ENCODE measurements around the gene ACACB. TPM values are rescaled to one million over a fixed set of nuclear protein-coding genes. Genes with fewer than 3 reads are reported as not detected.
A peak's percentile ranks its signal among the peaks of the same experiment; 100 is the strongest.

The ACACB gene
- total RNA-seq, 3 donors from 2014 or later (not counting 1 experiment from before 2014, with no cell fraction given): 4.1 to 14.3 (median 8.4) TPM

- ATAC-seq (no peak), DNase-seq (no peak)
- WGBS (ENCODE audit: insufficient coverage): 90% methylated on average over 18 of the region's 18 CpGs
- H3K9me3 Mint-ChIP-seq: no peaks in the 10 kb centered on the region
- Histone ChIP-seq H3K27ac (ENCODE audit: low read length) (no peak overlapping the region), H3K4me1 (ENCODE audit: control insufficient read depth, insufficient read depth, low read length) (no peaks in the 10 kb centered on the region), H3K4me3 (ENCODE audit: low read length) (no peak overlapping the region), H3K36me3 (ENCODE audit: control insufficient read depth, insufficient read depth, low read length) (no peaks in the 10 kb centered on the region), H3K27me3 (ENCODE audit: control insufficient read depth, insufficient read depth, low read length) (no peaks in the 10 kb centered on the region), H3K9me3 (ENCODE audit: control insufficient read depth, insufficient read depth, low read length) (no peaks in the 10 kb centered on the region)
- H3K27me3 Mint-ChIP-seq (ENCODE audit: low read depth in 2 of 2): peaks cover 15 to 21% of the 10 kb centered on the region in 2 donors
- no peaks in the 10 kb centered on the region for H3K36me3 Mint-ChIP-seq
- no peak overlapping the region for H3K4me3 Mint-ChIP-seq
- no peaks in the 10 kb centered on the region for H3K4me1 Mint-ChIP-seq
- H3K27ac Mint-ChIP-seq: no peak overlapping the region
- TF ChIP-seq, protein P1, sequence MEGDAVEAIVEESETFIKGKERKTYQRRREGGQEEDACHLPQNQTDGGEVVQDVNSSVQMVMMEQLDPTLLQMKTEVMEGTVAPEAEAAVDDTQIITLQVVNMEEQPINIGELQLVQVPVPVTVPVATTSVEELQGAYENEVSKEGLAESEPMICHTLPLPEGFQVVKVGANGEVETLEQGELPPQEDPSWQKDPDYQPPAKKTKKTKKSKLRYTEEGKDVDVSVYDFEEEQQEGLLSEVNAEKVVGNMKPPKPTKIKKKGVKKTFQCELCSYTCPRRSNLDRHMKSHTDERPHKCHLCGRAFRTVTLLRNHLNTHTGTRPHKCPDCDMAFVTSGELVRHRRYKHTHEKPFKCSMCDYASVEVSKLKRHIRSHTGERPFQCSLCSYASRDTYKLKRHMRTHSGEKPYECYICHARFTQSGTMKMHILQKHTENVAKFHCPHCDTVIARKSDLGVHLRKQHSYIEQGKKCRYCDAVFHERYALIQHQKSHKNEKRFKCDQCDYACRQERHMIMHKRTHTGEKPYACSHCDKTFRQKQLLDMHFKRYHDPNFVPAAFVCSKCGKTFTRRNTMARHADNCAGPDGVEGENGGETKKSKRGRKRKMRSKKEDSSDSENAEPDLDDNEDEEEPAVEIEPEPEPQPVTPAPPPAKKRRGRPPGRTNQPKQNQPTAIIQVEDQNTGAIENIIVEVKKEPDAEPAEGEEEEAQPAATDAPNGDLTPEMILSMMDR (IDR thresholded peaks at IDR 0.05): no peak
- intact Hi-C loops (cut with micrococcal nuclease): no loop called here
Measured at GRCh38 chr12:109290061-109290460, 173.7 kb downstream of the ACACB start.

GRCh38 chr12:109291117-109291516, 174.7 kb downstream of the ACACB start:
- intact Hi-C loops (cut with micrococcal nuclease): no loop called here
- no peak overlapping the region for H3K27ac Mint-ChIP-seq
- H3K4me3 ChIP-seq (ENCODE audit: low read length): no peak overlapping the region
- TF ChIP-seq, protein P1 (IDR thresholded peaks at IDR 0.05): no peak
- H3K27ac ChIP-seq (ENCODE audit: low read length): no peak overlapping the region
- no peaks in the 10 kb centered on the region for H3K27me3 ChIP-seq (ENCODE audit: control insufficient read depth, insufficient read depth, low read length)
- no peak for ATAC-seq
- no peaks in the 10 kb centered on the region for H3K9me3 Mint-ChIP-seq
- H3K36me3 Mint-ChIP-seq: no peaks in the 10 kb centered on the region
- no peaks in the 10 kb centered on the region for H3K4me1 ChIP-seq (ENCODE audit: control insufficient read depth, insufficient read depth, low read length)
- no peak for DNase-seq
- no peaks in the 10 kb centered on the region for H3K4me1 Mint-ChIP-seq
- H3K36me3 ChIP-seq (ENCODE audit: control insufficient read depth, insufficient read depth, low read length): no peaks in the 10 kb centered on the region
- H3K9me3 ChIP-seq (ENCODE audit: control insufficient read depth, insufficient read depth, low read length): no peaks in the 10 kb centered on the region
- 77% methylated on average over 15 of the region's 15 CpGs for WGBS (ENCODE audit: insufficient coverage)
- H3K4me3 Mint-ChIP-seq: no peak overlapping the region
- H3K27me3 Mint-ChIP-seq (ENCODE audit: low read depth in 2 of 2): peaks cover 20 to 21% of the 10 kb centered on the region in 2 donors

GRCh38 chr12:109291521-109292341, 175.3 kb downstream of the ACACB start:
- TF ChIP-seq, protein P1 (IDR thresholded peaks at IDR 0.05): no peak
- Histone ChIP-seq H3K36me3 (ENCODE audit: control insufficient read depth, insufficient read depth, low read length) (no peaks in the 10 kb centered on the region), H3K27me3 (ENCODE audit: control insufficient read depth, insufficient read depth, low read length) (no peaks in the 10 kb centered on the region), H3K4me1 (ENCODE audit: control insufficient read depth, insufficient read depth, low read length) (no peaks in the 10 kb centered on the region), H3K27ac (ENCODE audit: low read length) (no peak overlapping the region), H3K9me3 (ENCODE audit: control insufficient read depth, insufficient read depth, low read length) (no peaks in the 10 kb centered on the region), H3K4me3 (ENCODE audit: low read length) (no peak overlapping the region)
- no peaks in the 10 kb centered on the region for H3K4me1 Mint-ChIP-seq
- H3K4me3 Mint-ChIP-seq: no peak overlapping the region
- intact Hi-C loops (cut with micrococcal nuclease): no loop called here
- ATAC-seq: peak in 1 of 3 donors; percentile 45
- no peaks in the 10 kb centered on the region for H3K9me3 Mint-ChIP-seq
- H3K27ac Mint-ChIP-seq: no peak overlapping the region
- no peak for DNase-seq
- H3K27me3 Mint-ChIP-seq (ENCODE audit: low read depth in 2 of 2): peaks cover 21 to 25% of the 10 kb centered on the region in 2 donors
- 16% methylated on average over 31 of the region's 31 CpGs for WGBS (ENCODE audit: insufficient coverage)
- no peaks in the 10 kb centered on the region for H3K36me3 Mint-ChIP-seq

All from natural killer cell (primary cell).